GM20431 (cell line): ENCODE data around the gene APLF.
"Not testable (repeated sequence)": the region's sequence is repeated elsewhere in the genome, so short reads cannot be mapped to it uniquely, and the experiment has no call there.

Experiments used
- in situ Hi-C: fragments of 300-500 bp; cut with MseI, MboI; formaldehyde crosslinking; loops from one replicate; pipeline ENCODE4 v1.15.0; 2020; ENCODE audit warnings: low sequenced_read_pairs; ENCODE audit not compliant: unreplicated experiment

Gene APLF

GRCh38 chr2:68516051-68516955 is 48.9 kb downstream of the APLF start:
- in situ Hi-C loops, result no loop called here

GRCh38 chr2:68519236-68519635 is 51.9 kb downstream of the APLF start:
- in situ Hi-C loops, result no loop called here

- in situ Hi-C loops, result no loop called here
These were observed 53.7 kb downstream of the APLF start for GRCh38 chr2:68521037-68521436.

GRCh38 chr2:68526943-68527342 is 59.6 kb downstream of the APLF start:
- in situ Hi-C loops, result not testable (repeated sequence)

- in situ Hi-C loops, result not testable (repeated sequence)
These were observed 60.1 kb downstream of the APLF start for GRCh38 chr2:68527343-68528081.

- in situ Hi-C loops, result not testable (repeated sequence)
These were observed 61.8 kb downstream of the APLF start for GRCh38 chr2:68529156-68529555.

GRCh38 chr2:68529651-68530050 is 62.3 kb downstream of the APLF start:
- in situ Hi-C loops, result not testable (repeated sequence)

GRCh38 chr2:68536000-68536399 is 68.6 kb downstream of the APLF start:
- in situ Hi-C loops, result no loop called here

- in situ Hi-C loops, result no loop called here
These were observed 69.6 kb downstream of the APLF start for GRCh38 chr2:68537011-68537410.

GRCh38 chr2:68537809-68538208 is 70.4 kb downstream of the APLF start:
- in situ Hi-C loops, result no loop called here

- in situ Hi-C loops, result no loop called here
These were observed 77.4 kb downstream of the APLF start for GRCh38 chr2:68544811-68545210.

- in situ Hi-C loops, result no loop called here
These were observed 81.0 kb downstream of the APLF start for GRCh38 chr2:68548396-68548795.

GRCh38 chr2:68553098-68553497 is 85.7 kb downstream of the APLF start:
- in situ Hi-C loops, result no loop called here

- in situ Hi-C loops, result not testable (repeated sequence)
These were observed 88.2 kb downstream of the APLF start for GRCh38 chr2:68555425-68556206.

- in situ Hi-C loops, result no loop called here
These were observed 89.0 kb downstream of the APLF start for GRCh38 chr2:68556381-68556780.

- in situ Hi-C loops, result no loop called here
These were observed 91.2 kb downstream of the APLF start for GRCh38 chr2:68558576-68558975.

GRCh38 chr2:68559692-68560091 is 92.3 kb downstream of the APLF start:
- in situ Hi-C loops, result no loop called here

GRCh38 chr2:68560545-68560944 is 93.2 kb downstream of the APLF start:
- in situ Hi-C loops, result no loop called here

- in situ Hi-C loops, result no loop called here
These were observed 94.0 kb downstream of the APLF start for GRCh38 chr2:68561372-68561771.

- in situ Hi-C loops, result no loop called here
These were observed 95.5 kb downstream of the APLF start for GRCh38 chr2:68562934-68563333.

GRCh38 chr2:68564426-68564825 is 97.0 kb downstream of the APLF start:
- in situ Hi-C loops, result no loop called here
